Caco-2 (cell line): ENCODE measurements around the gene KSR2. TPM values are rescaled to one million over a fixed set of nuclear protein-coding genes. Genes with fewer than 3 reads are reported as not detected.
A peak's percentile ranks its signal among the peaks of the same experiment; 100 is the strongest.

ENCODE experiments used
- BruUV-seq: library from RNA; stranded (reverse); fragments of 400-500 nt; replicated peaks from 2 replicates; lab custom pipeline; 2021; lab: Mats Ljungman, UMichigan
- CTCF ChIA-PET: fragments of 300-600 bp; sonication (Branson Sonifier 250); formaldehyde crosslinking; loops from one replicate; lab custom pipeline; 2022; ENCODE audit warnings: antibody characterized with exemption; lab: Charles Lee
- POLR2A ChIA-PET: fragments of 300-600 bp; sonication (Branson Sonifier 250); formaldehyde crosslinking; loops from one replicate; lab custom pipeline; 2022; ENCODE audit warnings: antibody characterized with exemption; lab: Charles Lee
- DNase-seq, 2 experiments: peaks; one replicate each; pipeline versions ENCODE4 v3.0.0 to v3.0.0-alpha.2; 2020 to 2022
- H3K27me3 ChIP-seq: replicated peaks from 2 replicates; pipeline ENCODE4 v1.6.0; 2011; ENCODE audit warnings: low read length; ENCODE audit not compliant: control insufficient read depth, insufficient read depth
- H3K36me3 ChIP-seq: 2 replicates; pipeline ENCODE4 v1.5.1; 2011; ENCODE audit warnings: low read length; ENCODE audit not compliant: control insufficient read depth, insufficient read depth
- H3K4me1 ChIP-seq: fragments of 250-450 bp; sonication (Bioruptor Pico); 2 replicates; pipeline ENCODE4 v1.5.1; 2020; ENCODE audit warnings: mild to moderate bottlenecking
- H3K4me3 ChIP-seq: 2 replicates; pipeline ENCODE4 v1.5.1; 2011; ENCODE audit warnings: low read depth, mild to moderate bottlenecking, control low read depth, low read length
- H3K9me3 ChIP-seq: fragments of 250-450 bp; sonication (Bioruptor Pico); 2 replicates; pipeline ENCODE4 v1.5.1; 2020; ENCODE audit warnings: mild to moderate bottlenecking, moderate library complexity
- H3K27ac Mint-ChIP-seq: one replicate; pipeline ENCODE4 v1.8.0; 2022; ENCODE audit warnings: mixed read lengths; ENCODE audit not compliant: unreplicated experiment
- H3K27me3 Mint-ChIP-seq: one replicate; pipeline ENCODE4 v1.8.0; 2022; ENCODE audit warnings: mixed read lengths; ENCODE audit not compliant: insufficient read depth, unreplicated experiment
- H3K36me3 Mint-ChIP-seq: one replicate; pipeline ENCODE4 v1.8.0; 2022; ENCODE audit warnings: mild to moderate bottlenecking, mixed read lengths; ENCODE audit not compliant: insufficient read depth, unreplicated experiment
- H3K4me1 Mint-ChIP-seq: one replicate; pipeline ENCODE4 v1.8.0; 2022; ENCODE audit warnings: low read depth, mixed read lengths; ENCODE audit not compliant: unreplicated experiment
- H3K4me3 Mint-ChIP-seq: one replicate; pipeline ENCODE4 v1.8.0; 2022; ENCODE audit warnings: mild to moderate bottlenecking, moderate library complexity, mixed read lengths; ENCODE audit not compliant: unreplicated experiment
- H3K9me3 Mint-ChIP-seq: one replicate; pipeline ENCODE4 v1.8.0; 2022; ENCODE audit warnings: mixed read lengths; ENCODE audit not compliant: unreplicated experiment
- intact Hi-C: fragments of 100-400 bp; cut with micrococcal nuclease; formaldehyde crosslinking; loops from one replicate; pipeline ENCODE4 v1.10.0; 2022; ENCODE audit not compliant: unreplicated experiment
- total RNA-seq: library from RNA; stranded (reverse); gene quantifications from 2 replicates; pipeline ENCODE4 v1.2.3, GENCODE V29; 2022
- TF ChIP-seq, protein P1 (sequence below), 2 experiments: fragments of 200-600 bp in 1 of 2; IDR thresholded peaks; 1 replicate in 1 of 2; 2 replicates in 1 of 2; pipeline versions ENCODE4 v1.5.1 to v1.8.0; 2011 to 2022; ENCODE audit warnings: antibody characterized with exemption in 1 of 2, control low read depth in 1 of 2, inconsistent platforms in 1 of 2, low read depth in 1 of 2, low read length in 1 of 2, mild to moderate bottlenecking in 1 of 2, moderate library complexity in 1 of 2; ENCODE audit not compliant: insufficient read depth in 1 of 2, severe bottlenecking in 1 of 2, unreplicated experiment in 1 of 2

KSR2 gene
- total RNA-seq, 1 experiment from 2014 or later, result 0.66 TPM

- Mint-ChIP-seq H3K4me1 (no peaks in the 10 kb centered on the region), H3K27ac (no peak overlapping the region), H3K36me3 (no peaks in the 10 kb centered on the region), H3K4me3 (no peak overlapping the region), H3K9me3 (no peaks in the 10 kb centered on the region), H3K27me3 (no peaks in the 10 kb centered on the region)
- Histone ChIP-seq H3K9me3 (no peaks in the 10 kb centered on the region), H3K4me1 (no peaks in the 10 kb centered on the region; the same call in 1 of the 2 replicates), H3K36me3 (no peaks in the 10 kb centered on the region), H3K27me3 (no peaks in the 10 kb centered on the region), H3K4me3 (no peak overlapping the region)
- ChIA-PET CTCF (no interaction called here), POLR2A (no interaction called here)
- DNase-seq, result no peak
- TF ChIP-seq, protein P1, sequence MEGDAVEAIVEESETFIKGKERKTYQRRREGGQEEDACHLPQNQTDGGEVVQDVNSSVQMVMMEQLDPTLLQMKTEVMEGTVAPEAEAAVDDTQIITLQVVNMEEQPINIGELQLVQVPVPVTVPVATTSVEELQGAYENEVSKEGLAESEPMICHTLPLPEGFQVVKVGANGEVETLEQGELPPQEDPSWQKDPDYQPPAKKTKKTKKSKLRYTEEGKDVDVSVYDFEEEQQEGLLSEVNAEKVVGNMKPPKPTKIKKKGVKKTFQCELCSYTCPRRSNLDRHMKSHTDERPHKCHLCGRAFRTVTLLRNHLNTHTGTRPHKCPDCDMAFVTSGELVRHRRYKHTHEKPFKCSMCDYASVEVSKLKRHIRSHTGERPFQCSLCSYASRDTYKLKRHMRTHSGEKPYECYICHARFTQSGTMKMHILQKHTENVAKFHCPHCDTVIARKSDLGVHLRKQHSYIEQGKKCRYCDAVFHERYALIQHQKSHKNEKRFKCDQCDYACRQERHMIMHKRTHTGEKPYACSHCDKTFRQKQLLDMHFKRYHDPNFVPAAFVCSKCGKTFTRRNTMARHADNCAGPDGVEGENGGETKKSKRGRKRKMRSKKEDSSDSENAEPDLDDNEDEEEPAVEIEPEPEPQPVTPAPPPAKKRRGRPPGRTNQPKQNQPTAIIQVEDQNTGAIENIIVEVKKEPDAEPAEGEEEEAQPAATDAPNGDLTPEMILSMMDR (IDR thresholded peaks at IDR 0.05; ENCODE audit: insufficient read depth in 1 of 2, low read depth in 1 of 2, low read length in 1 of 2, severe bottlenecking in 1 of 2, unreplicated experiment in 1 of 2), result no peak
- intact Hi-C loops, result no loop called here
- no TSS peak for BruUV-seq
These were observed 113.6 kb downstream of the KSR2 start for GRCh38 chr12:117855165-117855564.

DNA sequence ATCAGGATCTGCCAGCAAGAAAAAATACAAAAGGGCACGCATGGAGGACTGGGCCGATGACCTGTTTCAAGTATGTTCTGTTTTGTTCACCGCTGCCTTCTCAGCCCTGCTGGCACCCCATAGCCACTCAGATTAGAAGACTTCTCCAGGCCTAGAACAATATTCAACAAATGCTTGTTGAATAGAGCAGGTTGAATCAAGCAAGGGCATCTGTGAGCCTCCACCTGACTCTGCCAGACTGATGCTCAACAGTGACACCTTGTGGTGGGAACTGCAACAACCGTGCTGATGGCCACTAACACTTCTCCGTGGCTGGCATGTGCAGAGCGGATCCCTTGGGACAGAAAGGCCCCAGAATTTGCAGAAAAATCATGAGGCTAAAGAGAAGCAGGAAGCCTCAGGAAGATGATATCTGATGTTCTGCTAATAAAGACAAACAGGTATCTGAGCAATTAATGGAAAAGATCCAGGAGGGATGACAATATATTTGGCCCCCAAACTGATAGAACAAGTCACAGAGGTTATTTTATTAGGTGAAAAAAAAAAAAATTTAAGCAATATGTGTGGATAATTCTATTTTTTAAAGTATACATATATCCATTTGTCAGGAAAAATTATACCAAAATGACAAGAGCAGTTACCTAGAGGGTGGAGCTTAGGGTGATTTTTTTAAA is 114.3 kb downstream of the KSR2 start:
- no peaks in the 10 kb centered on the region for H3K4me1 Mint-ChIP-seq
- ChIA-PET CTCF (no interaction called here), POLR2A (no interaction called here)
- no peaks in the 10 kb centered on the region; the same call in 1 of the 2 replicates for H3K4me1 ChIP-seq
- no peaks in the 10 kb centered on the region for H3K9me3 Mint-ChIP-seq
- H3K36me3 Mint-ChIP-seq, result no peaks in the 10 kb centered on the region
- H3K27me3 Mint-ChIP-seq, result peaks cover under 1% of the 10 kb centered on the region
- no TSS peak for BruUV-seq
- H3K27ac Mint-ChIP-seq, result no peak overlapping the region
- no peak overlapping the region for H3K4me3 ChIP-seq
- intact Hi-C loops, result loop anchor here (5.0 kb wide), 2 partner anchors 487 to 642 kb away; no protein-coding TSS in a partner anchor
- TF ChIP-seq, protein P1 (IDR thresholded peaks at IDR 0.05; ENCODE audit: insufficient read depth in 1 of 2, low read depth in 1 of 2, low read length in 1 of 2, severe bottlenecking in 1 of 2, unreplicated experiment in 1 of 2), result peak; percentile 68 to 76
- no peak overlapping the region for H3K4me3 Mint-ChIP-seq
- H3K9me3 ChIP-seq, result no peaks in the 10 kb centered on the region
- H3K27me3 ChIP-seq, result no peaks in the 10 kb centered on the region
- peak; percentile 62 to 71 for DNase-seq
- H3K36me3 ChIP-seq, result no peaks in the 10 kb centered on the region

GRCh38 chr12:117853600-117853999 is 115.2 kb downstream of the KSR2 start:
- Mint-ChIP-seq H3K4me1 (no peaks in the 10 kb centered on the region), H3K27me3 (peaks cover 5% of the 10 kb centered on the region), H3K9me3 (no peaks in the 10 kb centered on the region), H3K27ac (no peak overlapping the region), H3K4me3 (no peak overlapping the region), H3K36me3 (no peaks in the 10 kb centered on the region)
- no TSS peak for BruUV-seq
- H3K36me3 ChIP-seq, result no peaks in the 10 kb centered on the region
- H3K9me3 ChIP-seq, result no peaks in the 10 kb centered on the region
- intact Hi-C loops, result loop anchor here (5.0 kb wide), 2 partner anchors 486 to 641 kb away; no protein-coding TSS in a partner anchor
- CTCF ChIA-PET, result no interaction called here
- no peaks in the 10 kb centered on the region for H3K27me3 ChIP-seq
- DNase-seq, result peak; percentile 34 to 54
- no peaks in the 10 kb centered on the region; the same call in 1 of the 2 replicates for H3K4me1 ChIP-seq
- TF ChIP-seq, protein P1 (IDR thresholded peaks at IDR 0.05; ENCODE audit: insufficient read depth in 1 of 2, low read depth in 1 of 2, low read length in 1 of 2, severe bottlenecking in 1 of 2, unreplicated experiment in 1 of 2), result no peak
- no peak overlapping the region for H3K4me3 ChIP-seq
- POLR2A ChIA-PET, result no interaction called here
